ENCODE results near the gene ARHGEF16. TPM values are rescaled to one million over a fixed set of nuclear protein-coding genes. Genes with fewer than 3 reads are reported as not detected.

The ARHGEF16 gene
- total and polyA plus RNA-seq, 7 donors: 0.41 to 51.8 (median 2.2) TPM

DNA sequence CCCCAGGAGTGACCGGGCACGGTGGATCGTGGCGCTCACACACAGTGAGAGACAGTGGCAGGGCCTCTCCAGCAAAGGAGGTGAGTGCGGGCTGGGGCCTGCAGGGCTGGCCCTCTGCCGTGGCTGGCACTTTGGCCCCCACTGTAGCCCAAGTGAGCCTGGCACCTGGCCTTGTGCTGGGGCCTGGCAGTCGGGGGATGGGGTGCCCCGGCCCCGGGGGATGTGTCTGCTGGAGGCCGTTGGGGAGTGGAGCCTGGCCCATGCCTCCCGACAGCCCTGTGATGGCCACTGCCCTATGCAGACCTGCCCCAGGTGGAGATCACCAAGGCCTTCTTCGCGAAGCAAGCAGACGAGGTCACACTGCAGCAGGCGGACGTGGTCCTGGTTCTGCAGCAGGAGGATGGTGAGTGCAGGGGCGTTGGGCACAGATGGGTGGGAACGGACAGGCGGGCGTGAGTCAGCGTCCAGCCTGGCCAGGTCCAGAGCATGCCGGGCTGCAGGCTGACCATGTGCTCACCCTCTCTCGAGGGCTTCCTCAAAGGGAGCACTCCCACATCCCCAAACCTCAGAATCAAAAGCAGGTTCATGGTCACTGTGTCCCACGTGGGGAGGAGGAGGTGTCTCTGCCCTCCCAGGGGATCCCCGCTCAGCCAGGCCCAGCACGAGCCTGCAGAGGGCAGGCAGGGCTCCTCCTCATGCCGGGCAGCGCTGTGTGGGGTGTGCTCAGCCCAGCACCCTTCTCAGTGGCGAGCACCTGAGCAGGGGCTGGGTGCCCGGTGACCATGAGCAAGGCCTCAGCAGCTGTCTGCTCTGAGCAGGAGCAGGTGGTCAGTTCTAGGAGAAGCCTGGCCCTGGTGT is 25.3 kb downstream of the ARHGEF16 start:
- no peak for DNase-seq
- H3K4me1 ChIP-seq: no peaks in the 10 kb centered on the region
- H3K36me3 ChIP-seq: no peaks in the 10 kb centered on the region
- intact Hi-C loops (cut with DNase I): no loop called here
- no peak overlapping the region for H3K27ac ChIP-seq
- WGBS, 2 donors: 74 to 78% methylated on average over 30 of the region's 30 CpGs
- no peak overlapping the region for H3K4me3 ChIP-seq
- peaks cover 0 to 38% (median 14%) of the 10 kb centered on the region in 3 donors for H3K27me3 ChIP-seq
- TF ChIP-seq EP300 (IDR thresholded peaks at IDR 0.05) (no peak), POLR2A (IDR thresholded peaks at IDR 0.05) (no peak), POLR2AphosphoS5 (IDR thresholded peaks at IDR 0.05) (no peak)
- TF ChIP-seq, protein P1, sequence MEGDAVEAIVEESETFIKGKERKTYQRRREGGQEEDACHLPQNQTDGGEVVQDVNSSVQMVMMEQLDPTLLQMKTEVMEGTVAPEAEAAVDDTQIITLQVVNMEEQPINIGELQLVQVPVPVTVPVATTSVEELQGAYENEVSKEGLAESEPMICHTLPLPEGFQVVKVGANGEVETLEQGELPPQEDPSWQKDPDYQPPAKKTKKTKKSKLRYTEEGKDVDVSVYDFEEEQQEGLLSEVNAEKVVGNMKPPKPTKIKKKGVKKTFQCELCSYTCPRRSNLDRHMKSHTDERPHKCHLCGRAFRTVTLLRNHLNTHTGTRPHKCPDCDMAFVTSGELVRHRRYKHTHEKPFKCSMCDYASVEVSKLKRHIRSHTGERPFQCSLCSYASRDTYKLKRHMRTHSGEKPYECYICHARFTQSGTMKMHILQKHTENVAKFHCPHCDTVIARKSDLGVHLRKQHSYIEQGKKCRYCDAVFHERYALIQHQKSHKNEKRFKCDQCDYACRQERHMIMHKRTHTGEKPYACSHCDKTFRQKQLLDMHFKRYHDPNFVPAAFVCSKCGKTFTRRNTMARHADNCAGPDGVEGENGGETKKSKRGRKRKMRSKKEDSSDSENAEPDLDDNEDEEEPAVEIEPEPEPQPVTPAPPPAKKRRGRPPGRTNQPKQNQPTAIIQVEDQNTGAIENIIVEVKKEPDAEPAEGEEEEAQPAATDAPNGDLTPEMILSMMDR (IDR thresholded peaks at IDR 0.05): no peak
- H3K9me3 ChIP-seq: no peaks in the 10 kb centered on the region

GRCh38 chr1:3480369-3480719 is 25.9 kb downstream of the ARHGEF16 start:
- Histone ChIP-seq H3K4me3 (no peak overlapping the region), H3K4me1 (no peaks in the 10 kb centered on the region), H3K27me3 (peaks cover 0 to 38% (median 14%) of the 10 kb centered on the region in 3 donors), H3K27ac (no peak overlapping the region), H3K36me3 (no peaks in the 10 kb centered on the region), H3K9me3 (no peaks in the 10 kb centered on the region)
- no peak for DNase-seq
- no peak for TF ChIP-seq POLR2AphosphoS5 (IDR thresholded peaks at IDR 0.05)
- TF ChIP-seq, protein P1 (IDR thresholded peaks at IDR 0.05): no peak
- TF ChIP-seq POLR2A (IDR thresholded peaks at IDR 0.05): no peak
- TF ChIP-seq EP300 (IDR thresholded peaks at IDR 0.05): no peak
- intact Hi-C loops (cut with DNase I): no loop called here
- WGBS, 2 donors: 19 to 64% methylated on average over 21 of the region's 21 CpGs

- no peak overlapping the region for H3K4me3 ChIP-seq
- no peak overlapping the region for H3K27ac ChIP-seq
- intact Hi-C loops (cut with DNase I): no loop called here
- no peak for DNase-seq
- no peaks in the 10 kb centered on the region for H3K9me3 ChIP-seq
- H3K27me3 ChIP-seq: peaks cover 0 to 34% (median 14%) of the 10 kb centered on the region in 3 donors
- H3K36me3 ChIP-seq: no peaks in the 10 kb centered on the region
- 71 to 82% methylated on average over 15 of the region's 15 CpGs for WGBS, 2 donors
- H3K4me1 ChIP-seq: no peaks in the 10 kb centered on the region
- TF ChIP-seq POLR2AphosphoS5 (IDR thresholded peaks at IDR 0.05) (no peak), EP300 (IDR thresholded peaks at IDR 0.05) (no peak), POLR2A (IDR thresholded peaks at IDR 0.05) (no peak)
- TF ChIP-seq, protein P1 (IDR thresholded peaks at IDR 0.05): no peak
Measured at GRCh38 chr1:3481046-3481445, 26.6 kb downstream of the ARHGEF16 start.

GRCh38 chr1:3481836-3482375 is 27.4 kb downstream of the ARHGEF16 start:
- no peak overlapping the region for H3K4me3 ChIP-seq
- H3K27me3 ChIP-seq: peaks cover 0 to 25% (median 14%) of the 10 kb centered on the region in 3 donors
- no peak for DNase-seq
- H3K27ac ChIP-seq: no peak overlapping the region
- intact Hi-C loops (cut with DNase I): no loop called here
- no peaks in the 10 kb centered on the region for H3K9me3 ChIP-seq
- no peaks in the 10 kb centered on the region for H3K4me1 ChIP-seq
- WGBS, 2 donors: 72 to 76% methylated on average over 20 of the region's 20 CpGs
- TF ChIP-seq POLR2AphosphoS5 (IDR thresholded peaks at IDR 0.05): no peak
- no peak for TF ChIP-seq EP300 (IDR thresholded peaks at IDR 0.05)
- no peak for TF ChIP-seq POLR2A (IDR thresholded peaks at IDR 0.05)
- TF ChIP-seq, protein P1 (IDR thresholded peaks at IDR 0.05): no peak
- no peaks in the 10 kb centered on the region for H3K36me3 ChIP-seq
